Mucosa of stomach (tissue), 1 donor: ENCODE data around the gene MYO15B.

Experiments used
- H3K27me3 ChIP-seq: one replicate; pipeline ENCODE4 v1.7.0; 2013; ENCODE audit warnings: mild to moderate bottlenecking, low read length; ENCODE audit not compliant: control insufficient read depth, insufficient read depth
- H3K36me3 ChIP-seq: one replicate; pipeline ENCODE4 v1.7.0; 2013; ENCODE audit warnings: low read length; ENCODE audit not compliant: control insufficient read depth, insufficient read depth
- H3K4me1 ChIP-seq: one replicate; pipeline ENCODE4 v1.7.0; 2013; ENCODE audit warnings: mild to moderate bottlenecking, low read length; ENCODE audit not compliant: control insufficient read depth, insufficient read depth
- H3K4me3 ChIP-seq: one replicate; pipeline ENCODE4 v1.7.0; 2013; ENCODE audit warnings: low read length
- H3K9ac ChIP-seq: one replicate; pipeline ENCODE4 v1.7.0; 2013; ENCODE audit warnings: mild to moderate bottlenecking, low read length, moderate library complexity
- H3K9me3 ChIP-seq: one replicate; pipeline ENCODE4 v1.7.0; 2013; ENCODE audit warnings: mild to moderate bottlenecking, low read length, moderate library complexity; ENCODE audit not compliant: control insufficient read depth
- donor health status: Pancreatic carcinoma.

The MYO15B gene

GRCh38 chr17:75614556-75615270, 27.1 kb downstream of the MYO15B start:
- H3K36me3 ChIP-seq = no peaks in the 10 kb centered on the region
- no peak overlapping the region for H3K4me3 ChIP-seq
- peaks cover 29% of the 10 kb centered on the region for H3K4me1 ChIP-seq
- H3K9me3 ChIP-seq = no peaks in the 10 kb centered on the region
- no peak overlapping the region for H3K9ac ChIP-seq
- H3K27me3 ChIP-seq = no peaks in the 10 kb centered on the region

DNA sequence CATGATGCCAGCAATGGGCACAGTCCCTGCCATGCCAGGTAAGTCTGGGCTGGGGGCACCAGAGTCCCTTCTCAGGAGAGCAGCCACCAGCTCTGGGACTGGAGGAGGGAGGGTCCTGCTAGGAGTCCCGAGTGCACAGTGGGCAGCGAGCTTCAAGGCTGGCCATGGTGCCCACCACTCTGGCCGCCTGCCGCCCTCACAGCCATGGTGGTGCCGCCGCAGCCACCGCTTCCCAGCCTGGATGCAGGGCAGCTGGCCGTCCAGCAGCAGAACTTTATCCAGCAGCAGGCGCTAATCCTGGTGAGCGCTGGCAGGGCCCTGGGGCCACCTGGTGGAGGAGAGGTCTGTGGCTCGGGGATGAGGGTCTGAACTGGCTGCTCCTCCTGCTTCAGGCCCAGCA, 27.7 kb downstream of the MYO15B start:
- H3K4me3 ChIP-seq = no peak overlapping the region
- peaks cover 24% of the 10 kb centered on the region for H3K4me1 ChIP-seq
- no peaks in the 10 kb centered on the region for H3K27me3 ChIP-seq
- no peaks in the 10 kb centered on the region for H3K36me3 ChIP-seq
- H3K9me3 ChIP-seq = no peaks in the 10 kb centered on the region
- H3K9ac ChIP-seq = no peak overlapping the region

GRCh38 chr17:75616521-75617122, 29.0 kb downstream of the MYO15B start:
- no peak overlapping the region for H3K4me3 ChIP-seq
- H3K9me3 ChIP-seq = no peaks in the 10 kb centered on the region
- H3K9ac ChIP-seq = no peak overlapping the region
- no peaks in the 10 kb centered on the region for H3K36me3 ChIP-seq
- H3K27me3 ChIP-seq = no peaks in the 10 kb centered on the region
- H3K4me1 ChIP-seq = peaks cover 10% of the 10 kb centered on the region

GRCh38 chr17:75617218-75617617, 29.6 kb downstream of the MYO15B start:
- Histone ChIP-seq H3K36me3 (no peaks in the 10 kb centered on the region), H3K9me3 (no peaks in the 10 kb centered on the region), H3K9ac (no peak overlapping the region), H3K4me1 (peaks cover 4% of the 10 kb centered on the region), H3K27me3 (no peaks in the 10 kb centered on the region), H3K4me3 (no peak overlapping the region)

DNA sequence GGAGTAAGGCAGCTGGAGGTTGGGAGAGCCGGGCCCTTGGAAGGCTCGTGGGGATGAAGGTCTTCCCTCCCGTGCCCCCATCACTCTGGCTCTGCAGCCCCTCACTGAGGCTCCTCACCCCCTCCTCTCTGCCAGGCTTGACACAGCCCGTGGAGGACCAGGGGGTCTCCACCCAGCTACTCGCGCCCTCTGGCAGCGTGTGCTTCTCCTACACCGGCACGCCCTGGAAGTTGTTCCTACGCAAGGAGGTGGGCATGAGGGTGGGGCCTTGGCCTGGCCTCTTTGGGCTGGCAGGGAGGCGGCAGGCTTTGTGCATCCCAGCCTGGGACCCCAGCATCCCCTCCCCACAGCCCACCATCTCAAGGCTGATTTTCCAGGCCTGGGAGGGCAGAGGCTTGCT, 30.1 kb downstream of the MYO15B start:
- Histone ChIP-seq H3K9ac (no peak overlapping the region), H3K27me3 (no peaks in the 10 kb centered on the region), H3K4me1 (peaks cover under 1% of the 10 kb centered on the region), H3K9me3 (no peaks in the 10 kb centered on the region), H3K4me3 (no peak overlapping the region), H3K36me3 (no peaks in the 10 kb centered on the region)

GRCh38 chr17:75619506-75620431, 32.2 kb downstream of the MYO15B start:
- Histone ChIP-seq H3K4me1 (no peaks in the 10 kb centered on the region), H3K4me3 (no peak overlapping the region), H3K36me3 (no peaks in the 10 kb centered on the region), H3K27me3 (no peaks in the 10 kb centered on the region), H3K9ac (no peak overlapping the region), H3K9me3 (no peaks in the 10 kb centered on the region)

- Histone ChIP-seq H3K9me3 (no peaks in the 10 kb centered on the region), H3K36me3 (peaks cover 3% of the 10 kb centered on the region), H3K4me1 (no peaks in the 10 kb centered on the region), H3K27me3 (no peaks in the 10 kb centered on the region), H3K9ac (no peak overlapping the region), H3K4me3 (no peak overlapping the region)
Observed at GRCh38 chr17:75621489-75621888, 33.9 kb downstream of the MYO15B start.

DNA sequence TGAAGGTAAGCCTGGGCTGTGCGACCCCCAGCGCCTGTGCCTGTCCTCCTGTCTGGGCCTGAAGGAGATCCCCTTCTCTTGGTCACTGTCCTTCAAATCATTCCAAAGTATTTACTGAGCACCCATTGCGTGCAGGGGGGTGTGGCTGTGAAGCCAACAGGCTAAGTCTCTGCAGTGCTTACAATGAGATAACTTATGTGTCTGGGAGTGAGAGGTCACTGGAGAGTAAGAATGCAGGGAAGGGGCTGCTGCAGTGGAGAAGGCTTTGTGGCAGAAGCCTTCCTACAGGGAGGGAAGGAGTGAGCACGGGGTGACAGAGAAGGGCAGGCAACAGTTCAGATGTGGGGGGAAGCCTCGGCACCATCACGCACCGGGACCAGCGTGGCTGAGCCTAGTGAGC, 34.5 kb downstream of the MYO15B start:
- Histone ChIP-seq H3K9ac (no peak overlapping the region), H3K9me3 (no peaks in the 10 kb centered on the region), H3K4me3 (no peak overlapping the region), H3K36me3 (peaks cover 8% of the 10 kb centered on the region), H3K4me1 (no peaks in the 10 kb centered on the region), H3K27me3 (no peaks in the 10 kb centered on the region)

GRCh38 chr17:75622771-75623273, 35.2 kb downstream of the MYO15B start:
- H3K36me3 ChIP-seq = peaks cover 10% of the 10 kb centered on the region

DNA sequence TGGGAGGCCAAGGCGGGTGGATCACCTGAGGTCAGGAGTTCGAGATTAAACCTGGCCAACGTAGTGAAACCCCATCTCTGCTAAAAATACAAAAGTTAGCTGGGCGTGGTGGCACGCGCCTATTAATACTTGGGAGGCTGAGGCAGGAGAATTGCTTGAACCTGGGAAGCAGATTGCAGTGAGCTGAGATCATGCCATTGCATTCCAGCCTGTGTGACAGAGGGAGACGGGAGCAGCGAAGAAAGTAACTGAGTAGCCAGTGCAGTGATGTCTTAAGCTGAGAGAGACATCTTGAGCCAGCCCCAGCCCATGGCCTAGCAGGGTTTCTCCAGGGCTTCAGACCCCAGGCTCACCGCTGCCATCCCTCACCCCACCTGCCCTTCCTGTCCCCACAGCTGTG, 35.8 kb downstream of the MYO15B start:
- Histone ChIP-seq H3K4me3 (no peak overlapping the region), H3K9me3 (no peaks in the 10 kb centered on the region), H3K4me1 (no peaks in the 10 kb centered on the region), H3K9ac (no peak overlapping the region), H3K36me3 (peaks cover 10% of the 10 kb centered on the region), H3K27me3 (no peaks in the 10 kb centered on the region)

More at GRCh38 chr17:75622771-75623273, 35.2 kb downstream of the MYO15B start:
- Histone ChIP-seq H3K9me3 (no peaks in the 10 kb centered on the region), H3K4me3 (no peak overlapping the region), H3K9ac (no peak overlapping the region), H3K27me3 (no peaks in the 10 kb centered on the region), H3K4me1 (no peaks in the 10 kb centered on the region)

DNA sequence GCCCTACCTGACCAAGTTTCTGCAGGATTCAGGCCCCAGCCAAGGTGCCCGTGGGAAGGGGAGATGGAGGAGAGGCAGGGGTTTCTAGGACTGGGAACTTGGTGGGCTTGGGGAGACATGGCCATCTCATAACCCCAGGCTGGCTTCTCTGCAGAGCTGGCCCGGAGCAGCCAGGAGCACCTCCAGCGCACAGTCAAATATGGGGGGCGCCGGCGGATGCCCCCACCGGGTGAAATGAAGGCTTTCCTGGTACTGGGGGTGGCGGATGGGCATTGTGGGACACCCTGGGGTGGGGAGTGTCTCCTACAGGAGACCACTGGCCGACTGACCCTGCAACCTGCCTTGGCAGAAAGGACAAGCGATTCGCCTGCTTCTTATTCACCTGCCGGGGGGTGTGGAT, 36.4 kb downstream of the MYO15B start:
- Histone ChIP-seq H3K27me3 (no peaks in the 10 kb centered on the region), H3K4me1 (no peaks in the 10 kb centered on the region), H3K9me3 (no peaks in the 10 kb centered on the region), H3K4me3 (no peak overlapping the region), H3K36me3 (peaks cover 10% of the 10 kb centered on the region), H3K9ac (no peak overlapping the region)
